HG03354 (cell line): ENCODE measurements around the gene STYK1.
"Not testable (repeated sequence)": the region's sequence is repeated elsewhere in the genome, so short reads cannot be mapped to it uniquely, and the experiment has no call there.

Experiments
- ATAC-seq: cut with Tn5 transposase; IDR thresholded peaks from one replicate; pipeline ENCODE4 v1.9.1; 2021; ENCODE audit warnings: mild to moderate bottlenecking; ENCODE audit not compliant: unreplicated experiment, poor library complexity, severe bottlenecking

STYK1 gene

DNA sequence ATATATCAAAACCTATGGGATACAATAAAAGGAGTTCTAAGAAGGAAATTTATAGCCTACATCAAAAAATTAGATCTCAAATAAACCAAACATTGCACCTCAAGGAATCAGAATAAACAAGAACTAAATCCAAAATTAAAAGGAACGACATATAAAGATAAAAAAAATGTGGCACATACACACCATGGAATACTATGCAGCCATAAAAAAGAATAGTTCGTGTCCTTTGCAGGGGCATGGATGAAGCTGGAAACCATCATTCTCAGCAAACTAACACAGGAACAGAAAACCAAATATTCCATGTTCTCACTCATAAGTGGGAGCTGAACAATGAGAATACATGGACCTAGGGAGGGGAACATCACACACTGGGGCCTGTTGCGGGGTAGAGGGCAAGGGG is 91.7 kb downstream of the STYK1 start:
- not testable (repeated sequence) for ATAC-seq

DNA sequence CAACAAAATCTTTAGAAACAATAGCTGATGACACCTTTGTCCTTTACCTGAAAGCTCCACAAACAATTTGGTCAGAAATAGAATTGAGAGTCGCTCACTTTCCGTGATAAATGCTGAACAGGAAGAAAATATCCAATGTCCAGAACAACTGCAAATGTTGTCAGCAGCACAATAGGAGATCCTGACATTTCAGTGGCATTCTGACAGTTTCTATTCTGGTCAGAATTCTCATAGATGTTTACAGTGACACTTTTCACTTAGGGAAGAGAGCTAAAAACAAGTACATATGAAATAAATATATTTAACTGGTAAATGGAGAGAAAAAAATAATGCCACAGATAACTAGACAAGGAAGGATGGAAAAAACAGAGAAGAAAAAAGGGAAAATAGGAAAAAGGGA is 99.5 kb downstream of the STYK1 start:
- ATAC-seq, result no peak

GRCh38 chr12:10572021-10572490 is 101.8 kb downstream of the STYK1 start:
- ATAC-seq, result not testable (repeated sequence)

GRCh38 chr12:10571141-10571540 is 102.7 kb downstream of the STYK1 start:
- ATAC-seq, result no peak
